GM21717 (cell line): ENCODE measurements around the gene KCTD21.
A peak's percentile ranks its signal among the peaks of the same experiment; 100 is the strongest.
"Not testable (repeated sequence)": the region's sequence is repeated elsewhere in the genome, so short reads cannot be mapped to it uniquely, and the experiment has no call there.

ENCODE experiments used
- ATAC-seq: cut with Tn5 transposase; IDR thresholded peaks from one replicate; pipeline ENCODE4 v1.9.1; 2021; ENCODE audit warnings: mild to moderate bottlenecking, moderate library complexity; ENCODE audit not compliant: unreplicated experiment

KCTD21 gene, protein sequence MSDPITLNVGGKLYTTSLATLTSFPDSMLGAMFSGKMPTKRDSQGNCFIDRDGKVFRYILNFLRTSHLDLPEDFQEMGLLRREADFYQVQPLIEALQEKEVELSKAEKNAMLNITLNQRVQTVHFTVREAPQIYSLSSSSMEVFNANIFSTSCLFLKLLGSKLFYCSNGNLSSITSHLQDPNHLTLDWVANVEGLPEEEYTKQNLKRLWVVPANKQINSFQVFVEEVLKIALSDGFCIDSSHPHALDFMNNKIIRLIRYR

DNA sequence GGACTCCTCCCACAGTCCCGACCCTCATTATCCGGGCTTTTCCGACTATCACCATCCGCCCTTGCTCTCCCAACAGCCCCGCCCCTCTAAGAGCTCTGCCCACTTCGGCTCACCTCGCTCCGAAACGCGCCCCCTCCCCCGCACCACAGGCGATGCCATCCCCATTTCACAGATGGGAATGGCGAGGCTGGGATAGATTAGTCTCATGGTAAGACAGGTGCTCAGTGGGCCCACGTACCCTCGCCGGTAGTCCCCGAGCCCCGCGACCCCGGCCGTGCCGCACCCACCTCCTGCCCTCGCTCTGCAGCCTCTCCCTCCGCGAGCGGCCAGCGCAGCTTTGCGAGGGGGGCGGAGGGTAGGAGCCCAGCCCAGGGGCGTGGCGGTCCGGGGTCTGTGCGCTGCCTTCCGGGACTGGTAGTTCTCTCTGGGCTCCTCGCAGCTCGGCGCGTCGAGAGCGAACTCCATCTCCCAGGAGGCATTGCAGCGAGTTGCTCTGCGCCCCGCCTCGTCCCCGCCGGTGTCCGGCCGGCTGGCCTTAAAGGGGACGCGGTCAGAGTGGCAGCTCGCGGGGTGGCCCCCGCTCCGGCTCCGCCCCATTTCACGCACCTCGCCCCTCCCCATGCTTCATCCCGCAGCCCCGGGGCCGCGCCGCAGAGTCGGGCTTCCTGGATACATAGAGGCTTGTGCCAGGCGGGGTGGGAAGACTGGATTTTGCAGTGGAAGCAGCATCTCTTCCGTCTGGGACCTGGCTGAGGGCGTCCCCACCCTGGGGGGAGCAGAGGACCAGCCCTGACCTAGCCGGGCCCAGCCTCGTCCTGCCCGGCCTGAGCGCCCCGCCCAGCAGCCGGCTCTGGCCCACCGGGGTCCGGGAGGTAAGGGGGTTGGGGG is at the start of gene KCTD21, which contains the start of gene USP35:
TSS of gene KCTD21 (minus strand) at position 341 of the 888 bp plus-strand sequence. CDS start 14,072 bp downstream, outside the sequence.
TSS of gene USP35 (plus strand) at position 634 of the 888 bp plus-strand sequence. CDS start 7,327 bp downstream, outside the sequence.
- peak; percentile 94 for ATAC-seq

DNA sequence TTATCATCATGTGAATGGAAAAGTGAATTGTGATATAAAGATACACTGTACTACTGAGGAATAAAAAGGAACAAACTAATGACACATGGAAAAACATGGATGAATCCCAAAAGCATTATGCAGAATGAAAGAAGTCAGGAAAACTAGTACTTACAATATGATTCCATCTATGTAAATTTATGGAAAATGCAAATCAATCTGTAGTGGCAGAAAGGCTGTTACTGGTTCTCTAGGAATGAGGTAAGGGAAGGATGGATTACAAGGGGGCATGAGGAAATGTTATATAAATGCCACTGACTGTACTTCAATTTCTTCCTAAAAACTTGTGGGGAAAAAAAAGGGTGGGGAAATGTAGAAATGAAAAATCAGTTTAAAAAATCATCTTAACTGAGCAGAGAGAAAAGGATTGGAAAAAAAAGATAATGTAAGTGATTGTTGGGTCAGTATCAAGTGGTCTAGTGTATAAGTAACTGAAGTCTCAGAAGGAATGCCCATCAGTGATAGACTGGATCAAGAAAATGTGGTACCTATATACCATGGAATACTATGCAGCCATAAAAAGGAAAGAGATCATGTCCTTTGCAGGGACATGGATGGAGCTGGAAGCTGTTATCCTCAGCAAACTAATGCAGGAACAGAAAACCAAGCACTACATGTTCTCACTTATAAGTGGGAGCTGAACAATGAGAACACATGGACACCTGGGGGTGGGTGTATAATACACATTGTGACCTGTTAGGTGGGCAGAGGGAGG is 49.0 kb upstream of the KCTD21 start:
- ATAC-seq = no peak

DNA sequence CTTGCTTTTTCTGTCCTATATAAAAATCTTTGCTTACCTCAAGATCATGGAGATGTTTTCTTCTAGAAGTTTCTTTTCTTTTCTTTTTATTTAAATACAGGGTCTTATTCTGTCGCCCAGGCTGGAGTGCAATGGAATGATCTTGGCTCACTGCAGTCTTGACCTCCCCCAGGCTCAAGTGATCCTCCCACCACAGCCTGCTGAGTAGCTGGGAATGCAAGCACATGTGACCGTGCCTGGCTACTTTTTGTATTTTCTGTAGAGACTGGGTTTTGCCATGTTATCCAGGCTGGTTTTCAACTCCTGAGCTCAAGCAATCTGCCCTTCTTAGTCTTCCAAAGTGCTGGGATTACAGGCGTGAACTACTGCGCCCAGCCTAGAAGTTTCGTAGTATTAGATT is 45.6 kb upstream of the KCTD21 start:
- no peak for ATAC-seq

DNA sequence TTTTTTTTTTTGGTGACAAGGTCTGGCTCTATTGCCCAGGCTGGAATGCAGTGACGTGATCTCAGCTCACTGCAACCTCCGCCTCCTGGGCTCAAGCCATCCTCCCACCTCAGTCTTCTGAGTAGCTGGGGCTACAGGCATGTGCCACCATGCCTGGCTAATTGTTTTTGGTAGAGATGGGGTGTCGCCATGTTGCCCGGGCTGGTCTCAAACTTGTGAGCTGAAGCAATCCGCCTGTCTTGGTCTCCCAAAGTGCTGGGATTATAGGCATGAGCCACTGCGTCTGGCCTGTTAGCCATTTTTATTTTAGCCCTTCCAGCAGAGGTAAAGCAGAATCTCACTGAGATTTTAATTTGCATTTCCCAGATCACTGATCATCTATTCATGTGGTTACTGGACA is 44.6 kb upstream of the KCTD21 start:
- not testable (repeated sequence) for ATAC-seq

DNA sequence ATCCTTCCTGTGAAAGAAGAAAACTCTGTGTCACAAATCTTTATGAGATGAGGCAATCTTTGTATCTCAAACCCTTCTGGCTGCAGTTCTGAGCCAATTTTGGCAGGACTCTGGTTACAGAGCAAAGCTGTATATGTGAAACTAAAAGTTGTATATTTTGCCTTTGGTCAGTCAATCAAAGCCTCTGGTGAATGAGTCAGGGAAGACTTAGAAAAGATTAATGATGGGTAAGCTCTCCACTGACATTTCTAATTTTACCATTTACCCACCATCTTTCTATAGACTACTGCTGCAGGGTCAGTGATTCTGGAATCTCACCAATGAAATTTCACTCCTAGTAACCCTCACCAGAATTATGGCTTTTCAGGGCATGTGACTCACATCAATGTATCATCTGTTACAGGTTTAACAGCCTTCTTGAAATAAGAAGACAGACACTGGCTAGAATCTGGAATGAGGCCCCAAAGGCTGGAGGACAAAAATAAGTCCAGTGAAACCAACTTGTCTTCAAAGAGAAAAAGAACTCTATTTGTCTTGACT is 43.6 kb upstream of the KCTD21 start:
- ATAC-seq = no peak

DNA sequence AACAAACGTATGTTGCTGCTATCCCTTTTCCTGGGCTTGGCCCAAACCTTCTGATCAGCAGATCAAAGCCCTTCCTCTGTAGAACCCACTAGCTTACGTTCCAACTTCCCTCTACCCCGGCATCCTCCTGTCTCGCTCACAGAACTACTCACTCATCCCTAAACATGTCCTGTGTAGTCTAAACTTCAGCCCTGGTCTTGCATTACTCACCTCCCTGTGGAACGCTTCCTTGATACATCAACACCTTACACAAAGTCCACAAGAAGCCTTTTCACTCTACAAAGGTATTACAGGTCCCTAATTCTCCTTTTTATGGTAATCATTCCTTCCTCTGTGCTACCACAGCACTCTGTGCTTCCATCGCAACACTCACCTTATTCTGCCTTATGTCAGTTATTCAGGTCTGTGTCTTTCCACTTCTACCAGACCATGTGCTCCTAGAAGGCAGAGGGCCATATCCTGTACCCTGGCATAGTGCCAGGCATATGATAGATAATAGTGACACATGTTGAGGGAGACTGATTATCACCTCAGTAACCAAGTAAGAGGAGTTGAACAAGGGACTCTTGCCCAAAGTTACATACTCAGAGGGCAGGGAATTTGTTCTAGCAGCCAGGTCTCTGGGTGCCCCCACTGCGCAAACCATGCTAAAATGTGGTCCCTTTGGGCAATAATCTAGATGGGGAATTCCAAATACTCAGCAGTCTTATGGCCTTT is 41.9 kb upstream of the KCTD21 start:
- ATAC-seq = no peak

DNA sequence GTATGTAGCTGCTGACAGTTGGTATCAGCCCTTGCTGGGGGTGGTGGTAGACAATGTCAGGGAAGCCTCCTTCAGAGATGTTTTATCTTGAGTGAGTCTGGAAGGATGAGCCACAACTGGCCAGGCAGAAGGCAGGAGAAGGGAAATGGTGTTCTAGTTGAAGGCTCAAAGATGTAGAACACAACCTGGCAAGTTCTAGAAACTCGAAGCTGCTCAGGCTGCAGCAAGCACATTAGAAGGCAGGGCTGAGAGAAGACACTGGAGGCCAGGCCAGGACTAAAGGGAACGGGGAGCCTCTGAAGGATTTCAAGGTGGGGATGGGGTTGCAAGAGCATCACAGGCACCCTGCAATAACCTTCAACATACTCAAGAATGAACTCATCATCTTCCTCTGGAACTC is 40.7 kb upstream of the KCTD21 start:
- ATAC-seq = no peak

DNA sequence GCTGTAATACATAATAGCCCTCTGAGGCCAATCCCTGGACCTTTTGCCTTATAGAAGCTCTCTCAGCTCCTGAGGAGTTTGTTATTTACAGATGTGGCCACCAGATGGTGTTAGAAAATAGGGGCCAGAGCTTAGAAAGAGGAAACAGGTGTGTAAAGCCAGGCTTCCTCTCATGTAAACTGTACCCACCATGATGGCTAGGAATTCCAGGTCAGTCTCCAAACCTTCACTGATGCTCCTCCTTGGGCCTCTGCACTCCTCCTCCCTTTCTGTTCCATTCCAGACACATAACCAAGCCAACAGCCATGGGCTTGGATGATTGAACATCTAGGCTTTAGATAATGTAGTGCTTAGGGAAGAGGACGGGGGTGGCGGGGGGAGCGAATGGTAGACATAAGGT is 40.0 kb upstream of the KCTD21 start:
- peak; percentile 58 for ATAC-seq

DNA sequence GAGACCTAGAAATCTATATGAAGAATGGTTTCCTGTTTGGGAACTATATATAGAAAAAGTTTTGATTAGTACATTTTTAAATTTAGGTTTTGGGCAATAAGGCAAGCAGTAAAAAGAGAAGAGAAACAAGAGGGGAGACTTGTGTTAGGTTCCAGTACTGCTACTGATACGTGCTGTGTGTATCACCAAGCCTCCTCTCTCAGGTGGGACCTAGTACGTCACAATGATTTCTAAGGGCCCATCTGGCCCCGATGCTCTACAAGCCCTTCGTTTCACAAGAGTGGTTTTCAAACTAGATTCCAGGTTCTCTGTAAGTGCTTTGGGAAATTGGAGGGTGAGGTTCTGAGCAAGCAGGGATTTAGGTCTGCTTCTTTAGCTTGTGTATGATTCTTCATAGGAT is 39.5 kb upstream of the KCTD21 start:
- ATAC-seq = peak; percentile 56

DNA sequence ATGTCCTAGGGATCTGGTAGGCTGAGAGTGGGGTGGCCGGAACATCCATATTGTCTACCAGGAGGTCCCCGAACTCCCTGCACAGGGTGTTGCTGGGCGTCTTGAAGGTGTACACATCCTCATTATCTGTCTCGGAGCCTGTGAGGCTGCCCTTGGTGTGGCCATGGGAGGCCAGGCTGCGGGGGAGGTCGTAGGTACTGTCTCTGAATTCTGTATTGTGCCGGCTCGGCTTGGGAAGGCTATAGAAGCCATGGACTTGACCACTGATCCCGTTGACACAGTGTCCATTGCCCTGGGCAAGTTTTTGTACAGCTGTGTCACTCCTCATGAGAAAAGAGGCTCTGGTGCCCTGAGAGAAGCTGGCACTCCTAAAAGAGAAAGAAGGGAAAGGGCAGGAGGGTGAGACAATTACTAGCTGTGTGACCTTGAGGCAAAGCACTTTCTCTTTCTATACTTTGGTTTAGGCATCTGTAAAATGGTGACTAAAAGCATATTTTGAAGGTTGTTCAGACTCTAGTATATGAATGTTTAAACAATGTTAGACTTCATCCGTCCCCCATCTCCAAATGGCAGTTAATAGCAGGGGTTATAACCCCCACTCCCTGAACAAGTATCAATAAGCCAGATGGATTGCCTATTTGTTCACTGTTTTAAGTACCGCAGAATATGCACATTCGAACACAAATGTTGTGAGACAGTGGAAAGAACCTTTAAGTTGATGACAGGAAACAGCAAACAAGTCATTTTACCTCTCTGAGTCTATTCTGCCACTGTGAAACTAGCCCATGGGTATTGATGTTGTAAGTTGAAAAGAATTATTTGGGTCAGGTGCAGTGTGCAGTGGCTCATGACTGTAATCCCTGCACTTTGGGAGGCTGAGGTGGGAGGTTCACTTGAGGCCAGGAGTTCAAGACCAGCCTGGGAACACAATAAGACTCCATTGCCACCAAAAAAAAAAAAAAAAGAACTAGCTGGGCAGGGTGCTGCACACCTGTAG is 38.6 kb upstream of the KCTD21 start:
- no peak for ATAC-seq

DNA sequence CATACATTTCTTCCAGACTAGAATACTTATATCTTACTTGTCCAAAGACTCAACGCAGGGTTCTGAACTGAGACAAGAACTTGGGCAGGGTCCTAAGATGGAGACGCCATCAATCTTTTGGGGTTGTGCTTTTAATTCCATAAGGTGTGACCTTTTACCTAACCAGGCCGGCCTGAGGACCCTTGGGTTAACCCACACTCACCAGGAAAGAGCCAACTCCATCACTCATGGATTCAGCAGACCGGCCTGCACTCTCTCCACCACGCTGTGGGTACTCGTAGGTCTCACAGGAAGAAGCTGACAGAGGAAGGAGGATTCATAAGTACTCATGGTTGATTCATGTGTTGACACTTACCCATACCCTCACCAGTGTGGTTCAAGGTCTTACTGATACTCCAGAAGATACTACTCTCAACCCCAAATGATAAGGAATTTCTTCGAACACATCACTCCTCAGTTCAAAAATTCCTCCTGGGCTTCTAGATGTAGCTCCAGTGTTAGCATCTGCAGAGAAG is 36.5 kb upstream of the KCTD21 start:
- ATAC-seq = no peak

DNA sequence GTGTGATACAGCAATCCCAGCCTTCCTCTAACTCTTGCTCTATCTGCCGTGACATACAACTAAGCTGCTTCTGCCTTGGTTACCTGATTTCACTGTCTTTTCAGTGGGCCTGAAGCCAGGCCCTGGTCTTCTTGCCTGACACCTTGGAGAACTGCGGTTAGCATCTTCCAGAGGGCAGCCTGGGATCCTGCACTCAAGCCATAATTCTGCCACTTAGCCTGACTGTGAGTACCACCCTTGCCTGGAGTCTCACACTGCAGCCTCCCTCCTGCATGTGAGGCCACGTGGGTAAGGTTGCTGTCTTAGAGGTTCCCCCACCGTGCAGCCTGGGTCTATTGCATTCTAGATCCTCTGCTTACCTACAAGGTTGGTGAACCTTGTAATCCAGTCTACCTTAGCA is 36.1 kb upstream of the KCTD21 start:
- ATAC-seq = no peak

DNA sequence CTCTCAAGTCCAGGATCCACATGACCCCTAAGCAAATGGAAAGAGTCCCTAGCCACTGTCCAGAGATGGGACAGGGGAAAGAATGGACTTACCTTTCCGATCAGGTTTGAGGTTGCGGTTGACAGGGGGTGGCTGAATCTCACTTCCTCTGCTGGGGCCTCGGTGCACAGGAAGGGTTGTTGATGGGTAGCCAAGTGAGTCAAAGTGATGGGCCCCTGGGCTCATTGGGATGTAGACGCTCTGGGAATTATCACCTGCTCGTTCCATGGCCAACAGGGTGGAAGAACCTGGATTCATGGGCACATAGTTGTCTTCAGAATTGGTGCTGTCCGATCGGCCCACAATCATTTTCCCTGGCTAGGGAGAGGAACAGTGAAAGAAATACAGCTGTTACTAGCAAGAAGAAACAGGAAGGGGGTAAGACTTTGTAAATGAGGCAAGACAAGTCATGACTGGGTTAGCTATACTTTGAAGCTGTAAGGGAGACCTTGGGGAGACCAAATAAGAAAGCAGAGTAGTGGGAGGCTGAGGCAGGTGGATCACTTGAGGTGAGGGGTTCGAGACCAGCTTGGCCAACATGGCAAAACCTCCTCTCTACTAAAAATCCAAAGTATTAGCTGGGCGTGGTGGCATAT is 35.0 kb upstream of the KCTD21 start:
- peak; percentile 66 for ATAC-seq

DNA sequence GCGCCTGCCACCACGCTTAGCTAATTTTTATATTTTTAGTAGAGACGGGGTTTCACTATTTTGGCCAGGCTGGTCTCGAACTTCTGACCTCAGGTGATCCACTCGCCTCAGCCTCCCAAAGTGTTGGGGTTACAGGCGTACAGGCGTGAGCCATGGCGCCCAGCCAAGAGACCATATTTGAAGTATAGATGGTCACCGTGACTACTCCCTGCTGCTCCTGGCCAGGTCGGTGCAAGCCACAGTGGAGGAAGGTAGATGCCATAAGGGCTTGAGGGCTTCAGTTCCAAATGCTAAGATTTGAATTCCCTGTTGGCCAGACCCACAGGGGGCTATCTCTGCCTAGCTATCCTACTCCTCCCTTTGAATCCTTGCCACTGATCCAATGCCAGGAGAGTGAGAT is 34.3 kb upstream of the KCTD21 start:
- not testable (repeated sequence) for ATAC-seq

DNA sequence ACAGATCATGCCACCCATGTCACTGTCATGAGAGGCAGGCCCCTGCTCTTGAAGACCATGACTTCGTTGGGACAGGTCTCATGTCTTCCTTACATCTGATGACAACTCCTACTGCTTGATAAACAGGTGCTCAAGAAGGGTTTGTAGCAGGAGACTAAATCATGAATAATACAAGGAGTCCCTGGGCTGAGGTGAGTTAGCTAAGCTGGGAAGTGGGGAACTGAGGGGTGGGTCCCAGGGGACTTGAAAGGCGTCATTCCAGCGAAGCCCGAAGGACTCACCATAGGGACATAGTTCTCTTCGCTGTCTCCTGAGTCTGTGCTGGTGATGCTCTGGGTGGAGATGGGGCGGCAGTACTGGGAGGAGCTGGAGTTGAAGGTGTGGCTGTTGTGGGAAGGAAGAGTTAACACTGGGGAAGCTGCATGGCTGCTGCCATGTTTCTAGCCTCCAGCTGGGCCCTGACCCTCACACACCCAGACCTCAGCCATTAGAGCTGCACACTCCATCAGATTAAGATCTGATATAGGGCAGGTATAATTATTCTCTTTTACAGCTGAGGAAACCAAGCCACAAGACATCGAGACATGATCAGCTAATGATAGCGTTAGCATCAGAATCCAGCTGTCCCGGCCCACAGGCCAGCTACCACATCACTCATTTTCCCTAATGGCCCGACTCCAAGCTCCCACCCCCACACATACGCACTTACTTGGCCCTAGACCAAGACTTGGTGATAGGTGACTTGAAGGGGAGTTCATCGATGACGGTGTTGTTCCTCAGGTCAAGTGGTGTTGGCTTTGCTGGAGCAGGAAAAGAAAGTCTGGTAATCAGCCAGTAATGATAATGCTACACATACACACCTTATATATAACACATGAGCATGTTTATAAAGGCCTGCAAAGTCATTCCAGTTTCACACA is 33.2 kb upstream of the KCTD21 start:
- ATAC-seq = no peak

DNA sequence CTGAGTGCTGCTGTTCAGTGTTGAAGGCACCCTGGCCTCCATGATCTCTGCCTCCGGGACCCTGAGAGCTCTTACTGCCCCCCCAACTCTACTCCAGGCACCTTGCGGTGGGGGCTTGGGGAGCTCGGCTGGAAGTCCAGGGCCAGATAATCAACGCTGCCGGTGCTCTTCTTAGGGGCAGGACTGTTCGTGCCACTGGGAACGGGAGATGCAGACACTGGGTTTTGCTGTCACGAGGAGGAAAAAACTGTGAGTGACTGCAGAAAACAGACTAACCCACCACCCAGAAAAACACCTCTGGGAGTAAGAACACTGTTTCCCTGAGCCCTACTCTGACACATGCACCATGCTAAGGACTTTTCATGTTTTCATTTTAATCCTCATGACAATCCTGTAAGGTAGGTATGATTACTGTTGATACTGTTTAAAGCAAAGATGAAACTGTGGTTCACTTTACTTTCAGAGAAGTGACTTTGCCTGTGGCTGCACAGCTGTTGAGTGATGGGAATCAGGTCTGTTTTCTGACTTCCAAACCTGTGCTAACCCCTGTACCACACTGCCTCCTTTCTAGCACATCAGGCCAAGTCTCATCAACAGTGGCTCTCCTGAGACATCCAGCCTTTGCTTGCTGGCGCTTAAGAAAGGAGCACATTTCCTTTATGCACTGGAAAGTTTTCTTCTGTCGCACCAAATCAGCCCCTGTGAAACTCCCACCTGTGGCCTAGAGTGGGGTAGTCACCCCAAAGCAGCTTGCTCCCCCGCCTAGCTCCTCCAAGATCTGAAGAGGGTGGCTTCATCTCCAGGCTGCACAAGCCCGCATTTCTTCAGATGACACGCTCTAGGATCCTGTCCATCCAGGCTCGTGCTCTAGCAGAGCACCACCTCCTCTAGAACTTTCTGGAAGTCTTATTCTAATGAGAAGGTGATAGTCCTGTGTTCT is 32.1 kb upstream of the KCTD21 start:
- no peak for ATAC-seq
